Smooth muscle cell (in vitro differentiated cells): ENCODE results near the gene AMY2B. TPM values are rescaled to one million over a fixed set of nuclear protein-coding genes. Genes with fewer than 3 reads are reported as not detected.
"Not testable (repeated sequence)": the region's sequence is repeated elsewhere in the genome, so short reads cannot be mapped to it uniquely, and the experiment has no call there.

Experiments
- DNase-seq: peaks from one replicate; lab custom pipeline; 2025; ENCODE audit not compliant: unreplicated experiment; lab: John Stamatoyannopoulos, UW
- H2AFZ ChIP-seq: fragments of 200-600 bp; sonication (generic); 2 replicates; pipeline ENCODE4 v1.6.0; 2016; ENCODE audit warnings: antibody characterized with exemption, low read depth, mild to moderate bottlenecking
- H3F3A ChIP-seq: fragments of 200-600 bp; sonication (generic); 2 replicates; pipeline ENCODE4 v1.6.0; 2017; ENCODE audit warnings: antibody characterized with exemption, low read depth
- H3K27ac ChIP-seq: fragments of 200-600 bp; sonication (generic); 2 replicates; pipeline ENCODE4 v1.5.1; 2016; ENCODE audit warnings: low read depth, mild to moderate bottlenecking
- H3K27me3 ChIP-seq: fragments of 200-600 bp; sonication (generic); 2 replicates; pipeline ENCODE4 v1.6.1; 2016; ENCODE audit warnings: low read depth, mild to moderate bottlenecking
- H3K36me3 ChIP-seq: fragments of 200-600 bp; sonication (generic); 2 replicates; pipeline ENCODE4 v1.5.1; 2016; ENCODE audit warnings: low read depth
- H3K4me1 ChIP-seq: fragments of 200-600 bp; sonication (generic); 2 replicates; pipeline ENCODE4 v1.5.1; 2016; ENCODE audit warnings: low read depth
- H3K4me2 ChIP-seq: fragments of 200-600 bp; sonication (generic); 2 replicates; pipeline ENCODE4 v1.6.0; 2016; ENCODE audit warnings: mild to moderate bottlenecking
- H3K4me3 ChIP-seq: fragments of 200-600 bp; sonication (generic); 2 replicates; pipeline ENCODE4 v1.5.1; 2016; ENCODE audit warnings: mild to moderate bottlenecking
- H3K79me2 ChIP-seq: fragments of 200-600 bp; sonication (generic); 2 replicates; pipeline ENCODE4 v1.6.0; 2016; ENCODE audit warnings: low read depth, mild to moderate bottlenecking
- H3K9ac ChIP-seq: fragments of 200-600 bp; sonication (generic); 2 replicates; pipeline ENCODE4 v1.6.0; 2016; ENCODE audit warnings: low read depth
- H3K9me3 ChIP-seq: fragments of 200-600 bp; sonication (generic); replicated peaks from 2 replicates; pipeline ENCODE4 v1.5.1; 2016; ENCODE audit warnings: low read depth
- H4K20me1 ChIP-seq: fragments of 200-600 bp; sonication (generic); 2 replicates; pipeline ENCODE4 v1.6.0; 2016; ENCODE audit warnings: low read depth
- CTCF ChIP-seq: fragments of 200-600 bp; sonication (generic); IDR thresholded peaks from 2 replicates; pipeline ENCODE4 v1.5.1; 2017; ENCODE audit warnings: borderline replicate concordance, mild to moderate bottlenecking, antibody characterized with exemption; ENCODE audit not compliant: insufficient read depth, poor library complexity, severe bottlenecking
- WGBS: methylation state at CpG from one replicate; pipeline ENCODE4 v1.1.7; 2016; ENCODE audit warnings: low lambda C conversion rate; 5-methylcytosine and 5-hydroxymethylcytosine counted together
- polyA plus RNA-seq: library from polyadenylated mRNA; unstranded; fragments of >200 nt; fragmentation: Nextera tagmentation; extraction: Ambion mirVana; gene quantifications from 2 replicates; pipeline ENCODE4 v1.2.1, GENCODE V29; 2016
- total RNA-seq: library from RNA; depleted of rRNA; stranded (reverse); fragments of >200 nt; gene quantifications from 2 replicates; pipeline ENCODE4 v1.2.3, GENCODE V29; 2014

Gene AMY2B
- total and polyA plus RNA-seq, 2 experiments from 2014 or later = 0.71 to 3.3 TPM

DNA sequence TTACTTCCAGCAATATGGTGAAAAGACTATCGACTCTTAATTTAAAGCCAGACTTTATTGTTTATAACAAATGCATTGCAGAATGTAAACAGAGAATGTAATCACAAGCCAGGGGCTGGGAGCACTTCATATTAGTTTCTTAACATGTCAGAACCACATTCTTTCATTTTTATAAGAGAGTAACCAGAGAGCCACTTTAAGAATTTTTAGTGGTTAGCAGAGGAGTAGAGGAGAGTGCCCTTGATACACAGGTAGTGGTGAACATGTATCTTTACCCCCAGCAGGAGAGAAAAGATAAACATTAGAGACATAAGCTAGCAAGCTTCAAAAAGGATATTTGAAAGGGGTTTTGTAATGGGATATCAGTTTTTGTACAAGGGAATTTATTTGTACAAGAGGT, 11.1 kb downstream of the AMY2B start:
- H4K20me1 ChIP-seq = no peaks in the 10 kb centered on the region
- H3K36me3 ChIP-seq = no peaks in the 10 kb centered on the region
- H3K9me3 ChIP-seq = no peaks in the 10 kb centered on the region
- H2AFZ ChIP-seq = no peak overlapping the region
- H3K4me2 ChIP-seq = no peak overlapping the region
- H3K27ac ChIP-seq = no peak overlapping the region
- DNase-seq = no peak
- H3F3A ChIP-seq = no peaks in the 10 kb centered on the region
- H3K4me3 ChIP-seq = no peak overlapping the region
- no peak for TF ChIP-seq CTCF
- 83% methylated on average over 1 of the region's 1 CpG for WGBS
- H3K79me2 ChIP-seq = no peaks in the 10 kb centered on the region
- no peaks in the 10 kb centered on the region for H3K4me1 ChIP-seq
- no peak overlapping the region for H3K9ac ChIP-seq
- H3K27me3 ChIP-seq = no peaks in the 10 kb centered on the region

GRCh38 chr1:103583887-103584286, 12.5 kb downstream of the AMY2B start:
- H3K4me1 ChIP-seq = no peaks in the 10 kb centered on the region
- 85% methylated on average over 3 of the region's 3 CpGs for WGBS
- H3K4me2 ChIP-seq = no peak overlapping the region
- H3K27me3 ChIP-seq = no peaks in the 10 kb centered on the region
- no peak overlapping the region for H3K27ac ChIP-seq
- no peak for DNase-seq
- no peak overlapping the region for H3K4me3 ChIP-seq
- H3K36me3 ChIP-seq = no peaks in the 10 kb centered on the region
- H4K20me1 ChIP-seq = no peaks in the 10 kb centered on the region
- no peaks in the 10 kb centered on the region for H3K9me3 ChIP-seq
- no peak for TF ChIP-seq CTCF
- no peaks in the 10 kb centered on the region for H3F3A ChIP-seq
- no peak overlapping the region for H2AFZ ChIP-seq
- no peaks in the 10 kb centered on the region for H3K79me2 ChIP-seq
- H3K9ac ChIP-seq = no peak overlapping the region

DNA sequence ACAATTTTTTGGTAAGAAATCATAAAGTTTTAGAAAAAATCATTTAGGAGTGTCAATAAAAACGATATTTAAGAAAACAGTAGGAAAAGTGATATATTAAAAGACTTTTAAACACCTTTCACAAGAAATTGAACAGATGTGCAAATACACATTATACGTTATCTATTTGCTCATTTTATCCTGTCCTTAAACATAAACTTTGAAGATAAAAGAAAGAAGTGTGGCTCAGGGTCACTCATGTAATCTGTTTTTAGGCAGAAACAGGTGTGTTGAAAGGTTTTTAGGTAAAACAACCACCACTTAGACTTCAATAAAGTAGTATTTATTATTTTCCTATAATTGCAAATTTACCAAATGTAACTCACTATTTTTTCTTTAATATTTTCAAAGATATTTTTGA, 13.1 kb downstream of the AMY2B start:
- Histone ChIP-seq H3K27me3 (no peaks in the 10 kb centered on the region), H3F3A (no peaks in the 10 kb centered on the region), H3K4me1 (no peaks in the 10 kb centered on the region), H3K79me2 (no peaks in the 10 kb centered on the region), H3K9ac (no peak overlapping the region), H3K36me3 (no peaks in the 10 kb centered on the region), H4K20me1 (no peaks in the 10 kb centered on the region), H3K4me2 (no peak overlapping the region), H3K4me3 (no peak overlapping the region), H3K9me3 (no peaks in the 10 kb centered on the region), H3K27ac (no peak overlapping the region), H2AFZ (no peak overlapping the region)
- no peak for DNase-seq
- 67% methylated on average over 2 of the region's 2 CpGs for WGBS
- TF ChIP-seq CTCF = no peak

DNA sequence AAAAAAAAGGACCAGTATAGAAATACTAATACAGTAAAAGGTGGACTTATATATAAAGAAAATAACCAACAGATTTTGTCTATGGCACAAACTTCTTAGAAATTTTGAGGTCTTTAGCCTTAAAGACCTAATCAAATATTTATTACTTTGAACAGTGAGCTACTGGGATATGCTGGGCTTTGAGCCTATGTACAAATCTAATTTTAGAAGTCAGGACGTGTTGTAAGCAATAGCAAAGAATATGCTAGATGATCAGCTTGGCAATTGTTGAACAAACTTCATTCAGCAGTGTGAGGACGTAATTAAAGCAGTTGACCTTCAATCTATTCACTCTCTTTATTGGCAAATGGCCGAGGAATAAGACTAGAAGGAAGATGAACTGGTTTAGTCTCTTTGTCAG, 31.4 kb downstream of the AMY2B start:
- H3K36me3 ChIP-seq, H3F3A ChIP-seq, H3K4me3 ChIP-seq, H2AFZ ChIP-seq, H3K9ac ChIP-seq, DNase-seq, H3K4me1 ChIP-seq, H3K79me2 ChIP-seq, H3K27ac ChIP-seq, H4K20me1 ChIP-seq, H3K4me2 ChIP-seq, H3K27me3 ChIP-seq, H3K9me3 ChIP-seq: not testable (repeated sequence)
- WGBS = no CpG with 5 or more reads among the region's 3 CpGs
